Lower leg skin (tissue), 4 donors: ENCODE measurements around the gene TSPAN16. TPM values are rescaled to one million over a fixed set of nuclear protein-coding genes. Genes with fewer than 3 reads are reported as not detected.

Source experiments
- DNase-seq, 2 donors: peaks; one replicate each; pipeline ENCODE4 v3.0.0-alpha.2; 2019; ENCODE audit warnings: low spot score in 2 of 2
- H3K4me3 ChIP-seq: fragments of 200-600 bp; sonication (generic); 2 replicates; pipeline ENCODE4 v1.5.1; 2017; ENCODE audit warnings: mild to moderate bottlenecking, low read depth; ENCODE audit not compliant: poor library complexity, severe bottlenecking
- CTCF ChIP-seq, 3 donors: fragments of 450-650 bp; IDR thresholded peaks; one replicate each; pipeline ENCODE4 v1.5.1; 2016; ENCODE audit warnings: antibody characterized with exemption in 3 of 3, mild to moderate bottlenecking in 3 of 3, moderate library complexity in 2 of 3
- POLR2A ChIP-seq, 2 donors: fragments of 450-650 bp; IDR thresholded peaks; one replicate each; pipeline ENCODE4 v1.6.1; 2016 to 2017; ENCODE audit warnings: antibody characterized with exemption in 2 of 2, mild to moderate bottlenecking in 1 of 2, moderate library complexity in 1 of 2
- WGBS, 2 donors: methylation state at CpG; one replicate each; pipeline ENCODE4 v1.1.5; 2018; 5-methylcytosine and 5-hydroxymethylcytosine counted together
- intact Hi-C: fragments of 100-400 bp; cut with DNase I; formaldehyde crosslinking; loops from one replicate; pipeline ENCODE4 v1.15.0; 2023; ENCODE audit warnings: low total_unique reads
- total RNA-seq, 4 donors: library from RNA; depleted of rRNA; stranded (reverse); fragments of >200 nt; gene quantifications; one replicate each; pipeline ENCODE4 v1.1.0, GENCODE V29; 2016

Gene TSPAN16
- total RNA-seq, 4 donors from 2014 or later: not detected

- 28 to 32% methylated on average over 18 of the region's 18 CpGs for WGBS, 2 donors
- intact Hi-C loops: no loop called here
- no peak for TF ChIP-seq CTCF (IDR thresholded peaks at IDR 0.05)
- TF ChIP-seq POLR2A (IDR thresholded peaks at IDR 0.05): no peak
- no peak for DNase-seq
- peak overlapping the region; percentile 82 for H3K4me3 ChIP-seq
Observed at GRCh38 chr19:11261431-11261970, 34.5 kb upstream of the TSPAN16 start.

GRCh38 chr19:11261971-11262839 lies 33.8 kb upstream of the TSPAN16 start, which contains the start of gene DOCK6:
Gene DOCK6, minus strand, starts transcription at chr19:11262524. Its CDS starts 84 bp downstream, at chr19:11262440.
- peak within 1 kb of the TSS; percentile 82 for H3K4me3 ChIP-seq
- intact Hi-C loops: no loop called here
- 1 to 2% methylated on average over 37 to 43 of the region's 91 CpGs for WGBS, 2 donors
- no peak for DNase-seq
- TF ChIP-seq POLR2A (IDR thresholded peaks at IDR 0.05): no peak
- no peak for TF ChIP-seq CTCF (IDR thresholded peaks at IDR 0.05)

GRCh38 chr19:11263726-11264125 lies 32.2 kb upstream of the TSPAN16 start:
- intact Hi-C loops: no loop called here
- 89 to 98% methylated on average over 6 of the region's 6 CpGs for WGBS, 2 donors
- TF ChIP-seq CTCF (IDR thresholded peaks at IDR 0.05) (no peak), POLR2A (IDR thresholded peaks at IDR 0.05) (no peak)
- no peak overlapping the region for H3K4me3 ChIP-seq
- DNase-seq: no peak

GRCh38 chr19:11264452-11265176 lies 31.3 kb upstream of the TSPAN16 start:
- intact Hi-C loops: no loop called here
- WGBS, 2 donors: 66 to 68% methylated on average over 19 of the region's 19 CpGs
- H3K4me3 ChIP-seq: no peak overlapping the region
- DNase-seq: peak in 1 of 2 donors; percentile 90
- TF ChIP-seq POLR2A (IDR thresholded peaks at IDR 0.05) (no peak), CTCF (IDR thresholded peaks at IDR 0.05) (no peak)

- H3K4me3 ChIP-seq: no peak overlapping the region
- intact Hi-C loops: no loop called here
- no peak for TF ChIP-seq POLR2A (IDR thresholded peaks at IDR 0.05)
- no peak for TF ChIP-seq CTCF (IDR thresholded peaks at IDR 0.05)
- no peak for DNase-seq
- 59% methylated on average over 5 to 6 of the region's 6 CpGs for WGBS, 2 donors
Observed at GRCh38 chr19:11265177-11265784, 30.7 kb upstream of the TSPAN16 start.
